COLO668 (cell line): ENCODE measurements around the gene SEPTIN1.

Source experiments
- DNase-seq: peaks from one replicate; lab custom pipeline; 2025; ENCODE audit not compliant: unreplicated experiment; lab: John Stamatoyannopoulos, UW

Gene SEPTIN1

GRCh38 chr16:30358990-30359870 lies 23.1 kb downstream of the SEPTIN1 start:
- DNase-seq = no peak

DNA sequence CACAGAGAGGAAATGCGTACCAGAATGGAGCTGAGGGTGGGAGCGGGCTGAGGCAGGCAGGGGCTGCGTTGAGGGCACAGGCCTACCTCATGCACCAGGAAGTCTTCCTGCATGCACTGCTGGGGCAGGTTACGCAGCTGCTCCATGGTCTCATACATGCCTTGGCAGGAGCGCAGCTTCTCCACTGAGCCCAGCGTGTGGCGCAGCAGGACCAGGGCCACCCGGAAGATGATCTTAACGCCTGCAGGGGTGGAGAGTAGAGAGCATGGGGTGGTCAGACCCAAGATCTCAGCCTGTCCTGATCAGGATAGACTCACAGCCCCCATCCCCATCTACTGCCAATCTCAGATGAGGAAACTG lies 23.8 kb downstream of the SEPTIN1 start:
- DNase-seq = no peak

GRCh38 chr16:30357715-30358576 lies 24.4 kb downstream of the SEPTIN1 start:
- DNase-seq = no peak

GRCh38 chr16:30357085-30357714 lies 25.2 kb downstream of the SEPTIN1 start:
- DNase-seq = no peak

GRCh38 chr16:30356401-30357084 lies 25.8 kb downstream of the SEPTIN1 start:
- peak; percentile 59 for DNase-seq

DNA sequence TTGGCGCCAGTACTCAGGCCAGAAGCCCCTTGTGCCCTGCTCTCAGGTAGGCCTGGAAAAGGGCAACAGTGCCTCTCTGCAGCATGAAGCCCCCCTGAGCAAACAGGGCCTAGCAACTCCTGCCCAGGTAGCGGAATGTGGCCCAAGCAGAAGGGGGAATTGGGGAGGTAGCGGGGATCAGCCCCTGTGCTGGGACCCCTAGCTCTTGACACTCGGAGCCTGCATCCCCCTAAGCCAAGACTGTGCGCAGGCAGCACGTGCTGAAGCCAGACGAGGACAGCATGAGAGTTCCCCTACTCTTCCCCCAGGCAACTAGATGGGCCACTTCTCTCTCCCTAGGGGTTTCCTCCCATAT lies 26.4 kb downstream of the SEPTIN1 start:
- peak; percentile 39 for DNase-seq

GRCh38 chr16:30355144-30355953 lies 27.0 kb downstream of the SEPTIN1 start, which contains the start of gene CD2BP2:
TSS of gene CD2BP2 (minus strand) at chr16:30355308. CDS start at chr16:30354681, 627 bp downstream.
- DNase-seq = peak; percentile 97

DNA sequence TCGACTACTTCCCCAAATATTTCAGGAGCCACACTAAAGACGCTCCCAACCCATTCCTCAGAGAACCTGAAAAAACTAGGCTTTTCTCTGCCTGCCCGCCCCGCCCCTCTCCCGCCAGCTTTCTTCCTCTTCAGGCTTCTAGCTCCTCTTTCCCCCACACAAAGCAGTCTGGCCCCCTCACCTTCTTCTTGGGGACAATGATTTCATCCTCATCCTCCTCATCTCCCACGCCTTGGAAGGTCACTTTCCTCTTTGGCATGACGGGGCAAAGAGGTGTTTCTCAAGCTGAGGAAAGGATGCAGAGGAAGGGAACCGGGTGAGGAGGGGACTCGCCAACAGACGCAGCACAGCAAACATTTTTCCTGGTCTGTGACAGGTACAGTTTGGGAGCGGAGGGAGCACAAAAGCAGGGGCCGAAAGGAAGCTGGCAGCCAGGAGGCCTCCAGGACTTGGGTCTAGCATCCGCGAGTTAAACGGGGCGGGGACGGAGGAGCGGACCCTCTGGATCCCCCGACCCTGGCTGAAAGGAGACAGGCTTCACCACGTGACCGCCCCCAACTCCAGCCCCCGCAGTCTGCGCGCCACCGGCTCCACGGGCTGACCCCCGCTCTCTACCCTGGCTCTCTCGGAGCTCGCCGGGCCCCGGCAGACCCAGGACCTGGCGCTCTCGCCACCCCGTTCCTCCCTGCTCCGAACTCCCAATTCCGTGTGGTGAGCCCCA lies 27.8 kb downstream of the SEPTIN1 start:
- no peak for DNase-seq

GRCh38 chr16:30353438-30354129 lies 28.8 kb downstream of the SEPTIN1 start:
- no peak for DNase-seq

DNA sequence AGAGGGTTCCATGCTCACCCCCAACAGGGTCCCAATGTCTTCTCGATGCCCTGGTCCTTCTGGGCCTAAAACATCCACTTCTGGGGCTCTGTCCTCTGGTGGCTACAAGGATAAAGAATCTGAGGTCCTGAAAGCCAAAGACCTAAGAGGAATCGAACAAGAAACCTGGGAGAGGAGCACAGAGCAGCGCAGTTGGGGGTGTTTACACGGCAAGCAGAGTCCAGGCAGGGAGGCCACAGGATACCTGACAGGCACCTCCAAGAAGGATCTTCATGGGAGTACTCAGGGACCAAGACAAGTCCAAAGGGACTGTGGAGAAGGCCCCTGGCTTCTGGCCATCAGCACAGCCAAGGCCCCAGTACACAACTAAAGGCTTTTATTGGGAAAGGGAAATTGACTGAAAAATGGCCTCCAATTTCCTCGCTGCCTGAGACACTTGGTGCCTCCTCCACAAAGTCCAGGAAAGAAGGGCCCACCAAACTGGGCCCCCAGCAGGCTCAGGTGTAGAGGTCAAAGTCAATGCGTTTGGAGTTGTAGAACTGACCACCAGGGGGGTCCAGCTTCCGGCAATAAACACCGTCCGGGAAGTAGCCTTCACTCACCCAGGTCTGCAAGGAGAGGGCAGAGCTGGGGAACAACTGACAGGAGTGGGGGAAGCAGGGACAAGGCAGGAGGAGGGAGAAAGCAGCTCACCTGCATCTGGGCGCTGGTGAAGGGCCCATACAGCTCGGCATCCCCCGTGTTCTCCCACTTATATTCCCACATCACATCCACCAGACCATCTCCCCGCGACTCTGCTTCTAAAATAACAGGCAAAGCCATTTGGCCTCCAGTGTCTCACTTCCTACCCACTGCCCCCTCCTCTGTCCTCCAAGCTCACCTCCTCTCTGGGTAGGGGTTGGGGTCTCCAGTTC lies 29.6 kb downstream of the SEPTIN1 start:
- no peak for DNase-seq

DNA sequence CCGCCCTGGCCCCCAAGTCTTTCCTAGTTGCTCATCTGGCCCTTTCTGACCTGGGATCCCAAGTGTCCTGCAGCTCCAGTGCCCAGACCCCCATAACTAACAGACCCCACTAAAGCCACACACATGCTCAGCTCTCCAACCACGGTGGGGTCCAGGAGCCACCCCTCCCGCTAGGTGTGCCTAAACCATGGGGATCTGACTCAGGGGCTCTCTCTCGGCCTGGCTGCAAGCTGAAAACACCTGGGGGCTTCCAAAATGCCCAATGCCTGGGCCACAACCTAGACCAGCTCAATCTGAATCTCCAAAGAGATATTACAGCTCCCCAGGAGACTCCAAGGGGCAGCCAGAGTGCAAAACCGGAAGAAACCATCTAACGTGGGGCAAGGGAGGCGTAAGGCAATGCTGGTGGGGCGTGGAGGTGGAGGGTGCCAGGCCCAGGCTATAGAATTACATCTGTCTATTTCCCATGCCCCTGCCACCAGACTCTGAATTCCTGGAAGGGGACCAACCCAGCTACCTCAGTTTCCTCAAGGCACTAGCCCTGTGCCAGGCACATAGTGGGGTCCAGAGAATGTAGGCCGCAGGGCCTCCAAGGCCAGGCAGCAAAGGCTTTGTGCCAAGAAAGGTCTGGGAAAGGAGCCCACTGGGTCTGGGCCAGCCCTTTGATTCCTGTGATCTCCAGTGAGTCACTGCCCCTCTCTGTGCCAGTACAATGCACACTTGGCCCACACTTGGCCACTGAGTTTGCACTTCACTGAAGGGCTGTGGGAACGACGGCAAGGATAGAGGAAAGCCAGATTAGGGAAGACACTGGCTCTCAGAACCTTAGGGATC lies 30.6 kb downstream of the SEPTIN1 start:
- no peak for DNase-seq

GRCh38 chr16:30351001-30351441 lies 31.3 kb downstream of the SEPTIN1 start:
- DNase-seq = no peak

DNA sequence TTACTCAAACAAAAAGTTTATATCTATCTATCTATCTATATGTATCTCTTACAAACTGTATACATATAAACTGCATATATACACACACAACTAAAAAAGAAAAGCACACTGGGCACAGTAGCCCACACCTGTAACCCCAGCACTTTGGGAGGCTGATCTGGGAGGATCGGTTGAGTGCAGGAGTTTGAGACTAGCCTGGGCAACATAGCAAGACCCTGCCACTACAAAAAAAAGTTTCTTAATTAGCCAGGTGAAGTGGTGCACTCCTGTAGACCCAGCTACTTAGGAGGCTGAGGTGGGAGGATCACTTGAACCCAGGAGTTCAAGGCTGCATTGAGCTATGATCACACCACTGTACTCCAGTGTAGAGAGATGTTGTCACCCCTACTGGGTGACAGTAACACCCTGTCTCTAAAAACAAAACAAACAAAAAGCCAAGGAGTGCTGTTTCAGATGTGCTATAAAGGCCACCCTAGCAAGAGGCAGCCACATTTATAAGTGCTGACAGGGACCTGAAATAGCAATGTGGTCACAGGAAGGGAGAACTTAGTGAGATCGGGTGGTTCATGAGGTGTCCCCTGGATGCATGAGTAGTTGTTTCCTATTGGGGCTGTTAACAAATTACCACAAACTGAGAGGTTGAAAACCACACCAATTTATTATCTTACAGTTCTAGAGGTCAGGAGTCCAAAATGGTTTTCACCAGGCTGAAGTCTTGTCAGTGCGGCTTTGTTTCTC lies 32.1 kb downstream of the SEPTIN1 start:
- DNase-seq = no peak

- DNase-seq = no peak
Measured at GRCh38 chr16:30349675-30350074, 32.7 kb downstream of the SEPTIN1 start.

- no peak for DNase-seq
Measured at GRCh38 chr16:30348929-30349328, 33.4 kb downstream of the SEPTIN1 start.

GRCh38 chr16:30348113-30348512 lies 34.2 kb downstream of the SEPTIN1 start:
- no peak for DNase-seq
